Breast epithelium (tissue), 4 donors: ENCODE data around the gene C2CD3. TPM values are rescaled to one million over a fixed set of nuclear protein-coding genes. Genes with fewer than 3 reads are reported as not detected.

Experiments
- DNase-seq, 2 donors: peaks; one replicate each; pipeline ENCODE4 v3.0.0-alpha.2; 2019; ENCODE audit warnings: low spot score in 2 of 2
- H3K27ac ChIP-seq, 2 donors: fragments of 200-600 bp; sonication (generic) in 1 of 2; one replicate each; pipeline ENCODE4 v1.5.1; 2016 to 2019; ENCODE audit warnings: mild to moderate bottlenecking in 1 of 2
- H3K27me3 ChIP-seq, 2 donors: fragments of 200-600 bp; sonication (generic) in 1 of 2; one replicate each; pipeline versions ENCODE4 v1.5.1 to v1.6.0; 2017 to 2019; ENCODE audit warnings: control low read depth in 1 of 2, mild to moderate bottlenecking in 1 of 2
- H3K36me3 ChIP-seq: fragments of 200-600 bp; one replicate; pipeline ENCODE4 v1.5.1; 2019
- H3K4me1 ChIP-seq, 2 donors: fragments of 200-600 bp; sonication (generic); one replicate each; pipeline ENCODE4 v1.5.1; 2016 to 2019; ENCODE audit warnings: control low read depth in 1 of 2
- H3K4me3 ChIP-seq, 3 donors: fragments of 200-600 bp; sonication (generic); 1 replicate in 2 of 3; 2 replicates in 1 of 3; pipeline ENCODE4 v1.5.1; 2016 to 2019; ENCODE audit warnings: mild to moderate bottlenecking in 3 of 3, moderate library complexity in 2 of 3
- H3K9me3 ChIP-seq, 2 donors: fragments of 200-600 bp; sonication (generic) in 1 of 2; one replicate each; pipeline ENCODE4 v1.5.1; 2016 to 2019; ENCODE audit warnings: control low read depth in 1 of 2
- CTCF ChIP-seq, 3 donors: fragments of 450-650 bp; IDR thresholded peaks; one replicate each; pipeline ENCODE4 v1.5.1; 2016 to 2017; ENCODE audit warnings: antibody characterized with exemption in 3 of 3, mild to moderate bottlenecking in 3 of 3, moderate library complexity in 3 of 3
- POLR2A ChIP-seq: fragments of 450-650 bp; IDR thresholded peaks from one replicate; pipeline ENCODE4 v1.6.1; 2016; ENCODE audit warnings: antibody characterized with exemption, mild to moderate bottlenecking, moderate library complexity
- POLR2AphosphoS5 ChIP-seq, 3 donors: sonication (generic); formaldehyde crosslinking; IDR thresholded peaks; one replicate each; pipeline ENCODE4 v1.6.1; 2017; ENCODE audit warnings: antibody characterized with exemption in 3 of 3
- intact Hi-C: fragments of 100-400 bp; cut with DNase I; formaldehyde crosslinking; loops from one replicate; pipeline ENCODE4 v1.15.1; 2023; ENCODE audit warnings: low total_unique reads
- total RNA-seq, 3 donors: library from RNA; depleted of rRNA; stranded (reverse); fragments of >200 nt; gene quantifications; one replicate each; pipeline ENCODE4 v1.1.0, GENCODE V29; 2016

The C2CD3 gene
- total RNA-seq, 3 donors from 2014 or later, result 17.4 to 44.5 (median 37.4) TPM

DNA sequence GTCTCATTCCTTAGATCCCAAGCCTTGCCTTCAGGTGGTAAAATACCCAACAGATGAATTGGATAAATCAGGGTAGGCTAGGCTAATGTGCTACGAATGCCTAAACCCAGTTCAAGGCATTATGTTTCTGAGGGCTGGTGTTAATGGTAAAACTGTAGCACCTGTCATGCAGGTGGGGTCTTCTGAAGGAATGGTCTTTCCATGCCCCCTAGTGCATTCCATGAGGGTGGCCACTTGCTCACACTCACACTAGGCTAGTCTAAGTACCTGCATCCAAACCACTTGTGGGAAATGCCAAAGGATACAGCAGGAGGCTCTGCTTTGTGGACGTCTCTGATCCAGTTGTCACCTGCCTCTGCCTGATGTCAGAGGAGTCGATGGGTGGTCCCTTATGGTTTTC lies 137.8 kb downstream of the C2CD3 start:
- Histone ChIP-seq H3K4me1 (peaks cover 0 to 7% of the 10 kb centered on the region in 2 donors), H3K27ac (no peak overlapping the region), H3K9me3 (no peaks in the 10 kb centered on the region), H3K36me3 (peaks cover 7% of the 10 kb centered on the region), H3K4me3 (no peak overlapping the region), H3K27me3 (no peaks in the 10 kb centered on the region)
- intact Hi-C loops, result no loop called here
- DNase-seq, result no peak
- no peak for TF ChIP-seq POLR2A
- no peak for TF ChIP-seq POLR2AphosphoS5 (IDR thresholded peaks at IDR 0.05)
- TF ChIP-seq CTCF (IDR thresholded peaks at IDR 0.05), result no peak

DNA sequence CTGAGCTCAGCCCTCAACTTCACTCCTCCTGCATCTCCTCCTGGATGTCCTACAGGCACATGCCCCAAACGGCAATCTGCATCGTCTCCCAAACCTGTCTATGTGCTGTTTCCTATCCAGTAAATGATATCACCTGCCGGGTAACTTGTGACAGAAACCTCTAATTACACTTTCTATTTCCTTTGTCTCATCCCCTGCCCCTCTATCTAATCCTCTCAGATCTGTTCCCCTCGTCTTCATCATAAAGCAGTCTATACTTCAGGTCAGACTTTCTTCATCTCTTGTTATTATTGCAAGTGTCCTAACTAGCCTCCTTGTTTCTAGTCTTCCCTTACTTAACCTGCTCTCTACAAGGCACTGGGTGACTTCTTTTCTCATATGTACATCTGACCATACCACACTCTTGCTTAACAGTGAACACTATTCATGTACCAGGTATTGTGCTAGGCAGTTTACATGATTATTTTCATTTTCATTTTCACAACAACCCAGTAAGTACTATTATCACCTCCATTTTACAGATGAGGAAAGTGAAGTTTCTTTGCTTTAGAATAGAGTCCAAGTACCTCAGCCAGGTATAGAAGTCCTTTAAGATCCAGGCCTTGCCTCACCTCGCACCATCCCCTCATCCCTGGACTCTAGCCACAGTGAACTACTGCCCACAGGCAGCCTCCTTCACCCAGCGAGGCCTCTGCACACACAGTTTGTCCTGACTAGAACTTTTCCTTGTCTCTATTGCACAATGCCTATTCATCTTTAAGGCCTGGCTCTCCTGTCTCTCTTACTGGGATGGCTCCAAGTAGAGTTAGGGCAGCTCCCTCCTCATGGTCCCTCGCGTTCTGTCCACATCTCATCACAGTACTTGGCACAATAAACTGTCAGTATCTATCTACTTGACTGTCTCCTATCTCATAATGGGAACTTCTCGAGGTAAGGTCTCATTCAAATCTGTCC lies 139.8 kb downstream of the C2CD3 start:
- no peaks in the 10 kb centered on the region for H3K4me1 ChIP-seq
- no peaks in the 10 kb centered on the region for H3K9me3 ChIP-seq
- TF ChIP-seq POLR2AphosphoS5 (IDR thresholded peaks at IDR 0.05) (no peak), CTCF (IDR thresholded peaks at IDR 0.05) (no peak), POLR2A (no peak)
- intact Hi-C loops, result no loop called here
- H3K36me3 ChIP-seq, result peaks cover 7% of the 10 kb centered on the region
- no peak overlapping the region for H3K27ac ChIP-seq
- no peaks in the 10 kb centered on the region for H3K27me3 ChIP-seq
- H3K4me3 ChIP-seq, result no peak overlapping the region
- DNase-seq, result no peak

- no peaks in the 10 kb centered on the region for H3K9me3 ChIP-seq
- no peaks in the 10 kb centered on the region for H3K27me3 ChIP-seq
- no peak for DNase-seq
- H3K4me3 ChIP-seq, result no peak overlapping the region
- H3K4me1 ChIP-seq, result no peaks in the 10 kb centered on the region
- H3K36me3 ChIP-seq, result no peaks in the 10 kb centered on the region
- no peak for TF ChIP-seq POLR2AphosphoS5 (IDR thresholded peaks at IDR 0.05)
- intact Hi-C loops, result no loop called here
- no peak overlapping the region for H3K27ac ChIP-seq
Measured at GRCh38 chr11:74025467-74026166, 145.2 kb downstream of the C2CD3 start.

GRCh38 chr11:74024261-74025029 lies 146.4 kb downstream of the C2CD3 start:
- Histone ChIP-seq H3K27me3 (no peaks in the 10 kb centered on the region), H3K36me3 (no peaks in the 10 kb centered on the region), H3K4me3 (no peak overlapping the region), H3K9me3 (no peaks in the 10 kb centered on the region), H3K27ac (no peak overlapping the region), H3K4me1 (peaks cover 0 to 3% of the 10 kb centered on the region in 2 donors)
- TF ChIP-seq POLR2AphosphoS5 (IDR thresholded peaks at IDR 0.05) (no peak), POLR2A (no peak), CTCF (IDR thresholded peaks at IDR 0.05) (no peak)
- DNase-seq, result no peak
- intact Hi-C loops, result no loop called here

GRCh38 chr11:74023276-74023675 lies 147.5 kb downstream of the C2CD3 start:
- intact Hi-C loops, result no loop called here
- no peaks in the 10 kb centered on the region for H3K36me3 ChIP-seq

More at GRCh38 chr11:74023276-74023675, 147.5 kb downstream of the C2CD3 start:
- DNase-seq, result no peak
- TF ChIP-seq POLR2AphosphoS5 (IDR thresholded peaks at IDR 0.05), result no peak
- TF ChIP-seq POLR2A, result no peak
- TF ChIP-seq CTCF (IDR thresholded peaks at IDR 0.05), result no peak
- no peaks in the 10 kb centered on the region for H3K27me3 ChIP-seq
- peaks cover 0 to 13% of the 10 kb centered on the region in 2 donors for H3K4me1 ChIP-seq
- H3K27ac ChIP-seq, result no peak overlapping the region
- H3K4me3 ChIP-seq, result no peak overlapping the region
- H3K9me3 ChIP-seq, result no peaks in the 10 kb centered on the region
